GM19035 (cell line): Measurements from ENCODE around the gene OLFM1.
"Not testable (repeated sequence)": the region's sequence is repeated elsewhere in the genome, so short reads cannot be mapped to it uniquely, and the experiment has no call there.

ENCODE experiments used
- ATAC-seq: cut with Tn5 transposase; IDR thresholded peaks from one replicate; pipeline ENCODE4 v1.9.1; 2021; ENCODE audit not compliant: unreplicated experiment

Gene OLFM1

DNA sequence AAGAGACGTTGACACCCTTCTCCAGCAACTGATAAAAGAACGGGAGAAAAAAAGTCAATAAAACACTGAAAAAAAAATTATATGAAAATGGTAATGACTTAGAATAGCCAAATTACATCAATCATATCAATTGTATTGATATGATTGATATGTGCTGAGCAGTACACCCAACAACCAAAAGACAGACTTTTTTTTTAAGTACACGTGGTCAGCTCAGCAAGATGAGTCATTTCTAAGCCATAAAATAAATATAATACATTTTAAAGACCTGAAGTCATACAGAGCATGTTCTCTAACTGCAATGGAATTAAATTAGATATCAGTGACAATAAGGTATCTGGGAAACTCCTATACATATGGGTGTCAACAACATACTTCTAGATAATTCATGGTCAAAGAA, 30.9 kb upstream of the OLFM1 start:
- no peak for ATAC-seq

DNA sequence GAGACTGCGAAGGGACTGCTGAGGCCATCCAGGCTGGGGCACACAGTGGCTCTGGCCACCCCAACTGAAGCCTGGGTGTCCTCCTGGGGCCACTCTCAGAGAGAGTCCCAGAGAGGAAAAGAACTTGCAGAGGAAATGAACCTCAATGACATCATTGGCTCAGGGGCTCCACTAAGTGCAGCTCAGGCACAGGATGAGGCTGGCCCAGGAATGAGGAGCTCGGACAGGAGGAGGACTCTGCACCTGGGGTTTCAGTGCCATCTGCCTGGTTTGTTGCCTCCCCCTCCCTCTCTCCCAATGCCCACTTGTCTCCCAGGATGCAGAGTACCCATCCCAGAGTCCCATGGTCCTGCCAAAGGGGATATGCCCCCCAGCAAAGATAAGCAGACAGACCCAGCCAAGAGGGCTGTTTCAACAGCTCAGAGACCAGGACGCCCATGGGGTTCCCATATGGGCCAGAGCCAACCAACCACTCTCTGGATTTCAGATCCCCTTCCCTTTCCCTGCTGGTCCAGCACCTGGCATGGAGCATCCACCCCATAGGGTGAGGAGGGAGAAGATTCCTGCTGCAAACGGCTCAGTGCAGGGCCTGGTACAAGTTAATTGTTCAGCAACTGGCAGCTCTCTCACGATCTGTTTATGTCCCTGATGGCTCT, 26.9 kb upstream of the OLFM1 start:
- ATAC-seq = no peak

DNA sequence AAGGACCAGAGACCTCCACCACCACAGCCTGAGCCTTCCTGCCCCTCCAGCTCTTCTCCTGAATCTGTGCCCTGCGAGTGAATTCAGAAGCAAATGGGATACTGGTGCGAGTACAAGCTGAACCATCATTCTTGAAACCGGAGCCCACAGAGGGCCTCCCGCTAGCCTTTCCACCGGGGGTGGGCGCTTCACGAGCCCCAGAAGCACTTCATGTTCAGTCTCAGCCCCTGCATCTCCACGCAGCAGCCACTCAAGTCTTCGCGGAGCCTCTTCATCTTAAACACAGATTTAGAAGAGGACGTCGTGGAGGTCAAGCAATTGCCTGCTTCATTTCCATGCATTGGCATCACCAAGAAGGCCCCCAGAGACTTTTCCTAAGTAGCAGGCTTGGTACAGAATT, 26.0 kb upstream of the OLFM1 start:
- no peak for ATAC-seq

DNA sequence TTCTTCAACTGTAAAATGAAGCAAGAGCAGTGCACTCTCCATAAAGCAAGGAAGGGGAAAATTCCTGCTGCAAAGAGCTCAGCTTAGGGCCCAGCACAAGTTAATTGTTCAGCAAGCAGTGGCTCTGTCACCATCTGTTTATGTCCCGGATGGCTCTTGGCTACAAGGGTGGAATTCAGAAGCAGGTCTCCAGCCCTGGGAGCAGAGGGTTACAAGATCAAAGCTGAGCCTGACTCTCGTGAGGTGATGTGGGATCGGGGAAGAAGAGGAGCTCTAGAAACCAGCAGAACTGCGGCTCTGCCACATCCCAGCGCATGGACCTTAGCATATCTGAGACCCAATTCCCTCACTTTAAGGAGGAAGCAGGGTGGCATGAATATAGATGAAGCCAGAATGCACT, 25.2 kb upstream of the OLFM1 start:
- ATAC-seq = no peak

DNA sequence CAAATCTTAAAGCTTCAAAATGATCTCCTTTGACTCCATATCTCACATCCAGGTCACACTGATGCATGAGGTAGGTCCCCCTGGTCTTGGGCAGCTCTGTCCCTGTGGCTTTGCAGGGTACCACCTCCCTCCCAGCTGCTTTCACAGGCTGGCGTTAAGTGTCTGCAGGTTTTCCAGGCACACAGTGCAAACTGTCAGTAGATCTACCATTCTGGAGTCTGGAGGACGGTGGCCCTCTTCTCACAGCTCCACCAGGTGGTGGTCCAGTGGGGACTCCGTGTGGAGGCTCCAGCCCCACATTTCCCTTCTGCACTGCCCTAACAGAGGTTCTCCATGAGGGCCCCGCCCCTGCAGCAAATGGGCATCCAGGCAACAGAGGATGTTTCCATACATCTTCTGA, 24.0 kb upstream of the OLFM1 start:
- not testable (repeated sequence) for ATAC-seq

DNA sequence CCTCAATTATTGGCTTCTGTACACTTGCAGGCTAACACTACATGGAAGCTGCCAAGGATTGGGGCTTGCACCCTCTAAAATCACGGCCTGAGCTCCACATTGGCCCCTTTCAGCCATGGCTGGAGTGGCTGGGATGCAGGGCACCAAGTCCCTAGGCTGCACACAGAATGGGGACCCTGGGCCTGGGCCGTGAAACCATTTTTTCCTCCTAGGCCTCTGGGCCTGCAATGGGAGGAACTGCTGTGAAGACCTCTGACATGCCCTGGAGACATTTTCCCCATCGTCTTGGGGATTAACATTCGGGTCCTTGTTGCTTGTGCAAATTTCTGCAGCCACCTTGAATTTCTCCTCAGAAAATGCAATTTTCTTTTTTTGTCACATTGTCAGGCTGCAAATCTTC, 23.6 kb upstream of the OLFM1 start:
- not testable (repeated sequence) for ATAC-seq

DNA sequence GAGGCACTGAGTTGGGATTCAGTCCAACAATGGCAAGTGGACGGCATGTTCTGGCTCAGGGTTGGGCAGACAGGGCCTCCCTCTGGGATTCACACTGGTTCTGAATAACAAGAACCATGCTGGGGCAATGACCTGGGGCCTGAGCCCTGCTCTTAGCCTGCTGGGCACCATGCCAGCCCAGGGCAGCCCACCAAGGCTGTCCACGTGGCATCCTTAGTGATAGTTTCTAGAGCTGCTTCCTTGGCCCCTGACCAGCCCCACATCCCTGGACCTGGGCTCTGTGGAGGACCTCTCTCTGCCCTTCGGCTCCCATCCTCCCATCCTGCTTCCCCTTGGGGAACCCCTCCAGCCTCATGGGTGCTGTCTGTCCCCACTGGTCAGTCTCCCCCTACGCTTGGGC, 22.3 kb upstream of the OLFM1 start:
- ATAC-seq = no peak

DNA sequence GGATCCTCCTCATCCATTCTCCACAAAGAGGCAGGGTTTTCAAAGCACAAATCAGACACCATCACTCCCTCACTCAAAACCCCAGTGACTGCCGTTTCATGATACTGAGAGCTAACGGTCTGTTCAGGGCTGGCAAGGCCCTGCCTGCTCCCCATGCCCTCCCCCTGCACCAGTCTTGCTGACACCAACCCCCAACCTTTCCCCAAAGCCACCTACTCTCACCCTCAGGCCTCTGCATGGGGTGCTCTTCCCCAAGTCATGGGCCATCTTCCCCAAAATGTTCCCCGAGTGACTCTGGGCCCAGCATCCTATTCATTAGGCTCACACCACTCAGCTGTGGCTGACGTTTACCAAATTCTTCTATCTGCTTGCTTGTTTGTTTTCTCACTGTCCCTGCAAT, 21.7 kb upstream of the OLFM1 start:
- ATAC-seq = no peak

DNA sequence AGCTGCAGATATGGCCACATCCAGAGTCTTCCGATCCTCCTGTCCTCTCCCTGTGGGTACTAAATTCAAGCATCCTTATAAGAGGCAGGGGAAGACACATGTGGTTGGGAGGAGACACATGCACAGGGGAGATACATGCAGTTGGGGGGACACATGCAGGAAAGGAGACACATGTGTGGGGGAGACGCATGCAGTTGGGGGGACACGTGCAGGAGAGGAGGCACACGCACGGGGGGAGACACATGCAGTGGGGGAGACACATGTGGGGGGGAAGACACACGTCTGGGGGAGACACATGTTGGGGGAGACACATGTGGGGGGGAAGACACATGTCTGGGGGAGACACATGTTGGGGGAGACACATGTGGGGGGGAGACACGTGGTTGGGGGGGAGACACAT, 21.2 kb upstream of the OLFM1 start:
- no peak for ATAC-seq

DNA sequence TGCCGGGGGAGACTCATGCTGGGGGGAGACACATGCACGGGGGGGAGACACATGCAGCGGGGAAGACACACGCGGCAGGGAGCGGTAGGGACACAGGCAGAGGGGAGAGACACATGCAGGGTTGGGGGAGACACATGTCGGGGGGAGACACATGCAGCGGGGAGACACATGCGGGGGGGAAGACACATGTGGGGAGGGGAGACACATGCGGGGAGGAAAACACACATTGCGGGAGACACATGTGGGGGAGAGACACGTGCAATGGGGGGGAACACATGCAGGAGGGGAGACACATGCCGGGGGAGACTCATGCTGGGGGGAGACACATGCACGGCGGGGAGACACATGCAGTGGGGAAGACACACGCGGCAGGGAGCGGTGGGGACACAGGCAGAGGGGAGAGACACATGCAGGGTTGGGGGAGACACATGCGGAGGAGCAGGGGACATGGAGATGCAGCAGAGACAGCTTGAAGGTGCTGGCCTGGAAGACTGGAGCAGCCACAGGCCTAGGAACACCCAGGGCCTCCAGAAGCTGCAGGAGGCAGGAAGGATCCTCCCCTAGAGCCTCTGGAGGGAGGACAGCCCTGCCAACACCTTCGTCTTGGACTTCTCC, 20.3 kb upstream of the OLFM1 start:
- no peak for ATAC-seq

DNA sequence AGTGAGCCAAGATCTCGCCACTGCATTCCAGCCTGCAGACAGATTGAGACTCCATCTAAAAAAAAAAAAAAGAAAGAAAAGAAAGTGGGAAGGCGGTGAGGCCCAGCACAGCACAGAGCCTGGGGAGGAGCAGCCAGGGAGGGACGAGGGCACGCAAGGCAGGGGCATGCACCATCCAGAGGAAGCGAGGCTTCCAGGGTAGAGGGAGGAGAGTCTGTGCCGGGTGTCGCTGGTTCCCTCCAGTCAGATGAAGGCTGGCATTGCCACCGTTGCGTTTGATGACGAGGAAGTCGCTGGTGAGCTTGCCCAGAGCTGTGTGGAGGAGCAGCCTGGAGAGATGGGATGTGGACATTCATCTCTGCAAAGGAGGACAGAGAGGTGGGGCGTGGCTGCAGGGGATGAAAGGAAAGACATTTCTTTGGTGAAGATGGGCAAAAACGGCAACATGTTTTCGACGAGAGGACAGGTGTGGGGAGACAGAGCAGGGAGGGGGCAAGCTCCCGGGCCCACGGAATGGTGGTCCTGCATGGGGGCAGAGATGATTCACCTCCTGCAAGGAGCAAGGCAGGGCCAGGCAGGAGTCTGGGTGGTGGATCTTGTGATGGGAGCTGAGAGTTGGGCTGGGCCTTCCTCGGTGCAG, 18.6 kb upstream of the OLFM1 start:
- no peak for ATAC-seq

DNA sequence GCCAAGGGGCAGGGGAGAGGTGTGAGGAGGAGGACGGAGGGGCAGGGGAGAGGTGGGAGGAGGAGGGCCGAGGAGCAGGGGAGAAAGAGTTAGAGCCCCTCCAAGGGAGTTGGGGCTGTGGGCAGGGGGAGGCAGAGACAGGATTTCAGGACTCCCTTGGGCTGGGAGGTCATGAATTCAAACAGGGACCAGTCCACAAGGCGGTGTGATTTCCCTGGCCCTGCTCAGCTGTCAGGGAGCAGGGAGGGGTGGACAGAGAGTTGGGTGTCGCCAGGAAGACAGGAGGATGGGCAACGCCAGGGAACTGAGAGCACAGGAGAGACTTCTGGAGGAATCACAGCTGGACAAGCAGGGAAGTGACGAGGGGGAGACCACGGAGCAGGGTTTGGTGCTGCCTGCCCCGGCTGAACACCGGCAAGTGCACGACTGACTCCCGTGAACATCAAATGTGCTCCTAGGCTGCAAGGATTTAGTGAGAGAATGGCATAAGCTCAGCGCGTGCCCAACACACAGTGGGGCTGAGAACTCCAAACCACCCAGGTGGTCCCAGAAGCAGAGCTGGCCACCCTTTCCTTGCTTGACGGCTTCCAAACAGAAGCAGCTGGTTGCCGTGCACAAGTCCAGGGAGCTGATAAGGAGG, 17.8 kb upstream of the OLFM1 start:
- no peak for ATAC-seq

DNA sequence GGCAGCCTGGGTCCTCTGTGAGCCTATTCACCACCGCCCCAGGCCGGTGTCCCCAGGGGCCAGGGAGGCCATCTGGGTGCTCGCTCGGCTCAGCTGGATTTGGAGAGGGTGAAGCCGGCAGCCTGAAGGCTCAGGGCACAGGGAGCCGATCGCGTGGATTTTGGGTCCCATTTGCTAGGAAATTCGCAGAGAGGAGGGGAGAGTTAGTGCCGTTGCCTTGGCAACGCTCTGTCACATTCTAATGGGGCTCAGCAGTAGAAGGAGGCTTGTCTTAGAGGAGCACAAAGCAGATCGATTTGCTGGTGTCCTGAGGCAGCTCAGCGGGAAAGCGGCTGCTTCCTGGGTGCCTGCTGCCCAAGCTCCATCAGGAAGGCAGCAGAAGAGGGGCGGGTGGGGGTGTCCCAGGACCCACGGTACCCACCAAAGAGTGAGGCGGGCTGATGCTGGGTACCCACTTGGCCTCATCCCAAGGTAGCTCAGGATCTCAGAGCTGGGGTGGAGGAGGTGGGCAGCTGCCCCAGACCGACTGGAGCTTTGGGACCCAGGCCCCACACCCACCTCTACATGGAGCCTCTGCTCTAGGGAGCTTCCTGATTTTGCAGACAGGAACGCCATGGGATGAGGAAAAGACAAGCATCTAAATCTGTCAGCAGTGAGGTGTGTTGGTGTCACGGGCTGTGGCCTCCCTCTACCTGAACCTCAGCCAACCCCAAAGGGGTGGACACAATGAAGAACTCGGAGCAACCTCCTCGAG, 17.1 kb upstream of the OLFM1 start:
- ATAC-seq = no peak

DNA sequence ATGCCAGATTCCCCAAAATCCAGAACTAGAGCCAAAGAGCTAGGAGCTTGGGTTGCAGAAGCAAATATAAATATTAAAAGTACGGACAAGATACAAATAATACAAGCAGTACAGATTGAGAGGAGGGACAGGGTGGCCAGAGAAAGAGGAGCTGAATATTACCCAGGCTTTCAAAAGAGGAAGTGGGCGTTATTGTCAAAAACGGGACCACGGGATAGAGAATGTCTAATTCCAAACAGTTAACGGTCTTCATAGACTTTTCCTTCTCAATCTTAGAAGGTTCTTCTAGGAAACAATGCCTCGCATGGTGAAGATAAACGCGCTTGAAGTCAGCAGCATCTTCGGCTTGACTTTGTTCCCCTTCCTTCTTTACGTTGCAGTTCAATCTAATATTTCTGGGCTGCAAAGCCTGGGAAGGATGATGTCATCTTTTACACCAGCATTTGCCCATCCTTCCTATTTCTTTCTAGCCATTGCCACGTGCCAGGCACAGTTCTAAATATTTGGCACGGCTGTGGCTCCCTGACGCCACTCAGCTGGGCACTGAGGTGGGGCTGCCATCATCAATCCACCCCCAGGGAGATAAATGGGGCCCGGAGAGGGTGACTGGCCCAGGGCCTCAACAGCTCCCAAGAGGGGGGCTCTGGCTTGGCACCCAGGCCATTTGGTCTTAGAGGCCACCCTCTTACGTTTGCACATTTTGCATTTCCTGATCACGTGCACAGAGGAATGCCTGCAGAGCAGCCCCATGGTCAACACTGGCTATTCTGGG, 16.3 kb upstream of the OLFM1 start:
- no peak for ATAC-seq

DNA sequence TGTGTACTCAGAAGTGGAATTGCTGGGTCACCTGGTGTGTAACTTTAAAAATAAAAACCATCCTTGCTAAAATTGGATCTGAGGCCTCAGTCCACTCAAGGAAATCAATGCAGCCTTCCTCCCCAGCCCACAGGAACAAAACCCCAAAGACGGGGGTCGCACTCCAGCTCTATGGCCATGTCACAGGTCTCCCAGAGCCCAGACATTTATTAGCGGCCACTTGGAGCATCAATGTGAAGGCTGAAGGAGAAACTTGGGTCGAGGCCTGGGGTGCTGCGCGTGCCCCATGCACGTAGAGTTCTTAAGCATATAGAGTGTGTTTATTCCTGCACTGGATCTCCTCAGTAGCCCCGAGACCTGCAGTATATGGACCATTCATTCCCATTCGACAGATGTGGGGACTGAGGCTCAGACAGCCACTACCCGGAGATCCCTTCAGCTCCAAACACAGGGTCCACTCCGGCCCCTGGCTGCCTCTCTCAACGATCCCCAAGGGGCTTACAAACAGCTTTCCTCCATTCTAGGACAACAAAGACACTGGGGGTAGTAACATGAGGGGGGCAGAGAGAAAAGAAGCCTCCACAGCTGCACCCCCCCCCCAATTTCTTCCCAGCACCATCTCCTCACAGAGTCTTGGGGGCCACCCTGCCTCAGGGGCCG, 14.3 kb upstream of the OLFM1 start:
- no peak for ATAC-seq

DNA sequence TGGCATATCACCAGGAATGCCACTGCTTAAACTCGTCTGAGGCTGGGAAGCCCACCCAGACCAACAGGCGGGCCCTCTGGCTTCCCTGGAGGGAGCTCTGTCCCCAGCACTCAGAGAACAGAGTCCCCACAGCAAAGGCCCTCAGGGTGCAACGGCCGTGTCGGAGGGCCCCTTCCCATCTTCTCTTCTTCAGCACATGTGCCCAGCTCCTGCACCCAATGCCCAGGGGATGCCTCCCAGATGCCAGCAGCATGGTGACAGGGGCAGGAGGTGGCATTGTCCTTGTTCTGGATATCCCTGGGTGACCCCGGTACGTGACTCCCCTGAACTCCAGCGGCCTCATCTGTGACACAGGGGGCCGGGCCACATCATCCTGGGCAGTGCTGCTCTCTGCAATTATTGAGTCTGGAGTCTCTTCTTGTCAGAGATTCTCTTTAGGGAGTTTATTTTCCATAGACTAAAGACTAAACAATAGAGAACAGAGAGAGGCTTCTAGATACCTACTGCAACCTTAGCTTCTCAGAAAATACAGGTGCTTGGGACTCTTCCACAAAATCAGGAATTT, 13.6 kb upstream of the OLFM1 start:
- no peak for ATAC-seq

DNA sequence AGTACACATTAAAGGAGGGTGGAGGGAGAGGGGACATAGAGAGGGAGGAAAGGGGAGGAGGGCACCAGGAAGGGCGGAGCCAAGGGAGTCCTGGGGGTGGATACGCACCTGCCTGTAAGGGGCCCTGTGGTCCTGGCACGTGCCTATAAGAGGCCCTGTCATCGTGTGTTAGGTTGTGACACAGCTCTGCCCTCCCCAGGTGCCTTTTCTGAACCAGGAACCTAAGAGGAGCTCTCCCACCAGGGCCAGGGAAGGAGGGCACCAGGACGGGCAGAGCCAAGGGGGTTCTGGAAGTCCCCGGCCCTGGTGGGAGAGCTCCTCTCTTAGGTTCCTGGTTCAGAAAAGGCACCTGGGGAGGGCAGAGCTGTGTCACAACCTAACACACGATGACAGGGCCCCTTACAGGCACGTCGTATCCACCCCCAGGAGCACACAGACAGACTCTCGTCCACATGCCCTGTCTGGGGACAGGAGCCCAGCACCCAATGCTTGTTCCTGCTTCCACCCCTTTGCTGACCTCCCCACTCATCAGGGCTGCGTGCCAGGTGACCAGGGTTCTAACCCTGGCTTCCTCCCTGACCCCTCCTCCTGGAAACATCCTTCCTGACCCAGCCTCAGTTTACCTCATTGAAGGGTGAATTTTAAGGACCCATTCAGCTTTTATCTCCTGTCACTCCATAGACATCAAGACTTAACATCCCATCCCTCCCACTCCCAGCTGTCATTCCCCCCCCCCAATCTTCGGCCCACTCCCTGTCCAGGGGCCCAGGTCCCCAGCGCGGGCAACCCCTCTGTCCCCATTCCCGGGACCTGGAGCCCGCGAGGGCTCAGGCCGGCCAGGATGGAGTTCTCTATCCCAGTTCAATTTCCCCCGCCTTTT, 12.9 kb upstream of the OLFM1 start:
- ATAC-seq = no peak

DNA sequence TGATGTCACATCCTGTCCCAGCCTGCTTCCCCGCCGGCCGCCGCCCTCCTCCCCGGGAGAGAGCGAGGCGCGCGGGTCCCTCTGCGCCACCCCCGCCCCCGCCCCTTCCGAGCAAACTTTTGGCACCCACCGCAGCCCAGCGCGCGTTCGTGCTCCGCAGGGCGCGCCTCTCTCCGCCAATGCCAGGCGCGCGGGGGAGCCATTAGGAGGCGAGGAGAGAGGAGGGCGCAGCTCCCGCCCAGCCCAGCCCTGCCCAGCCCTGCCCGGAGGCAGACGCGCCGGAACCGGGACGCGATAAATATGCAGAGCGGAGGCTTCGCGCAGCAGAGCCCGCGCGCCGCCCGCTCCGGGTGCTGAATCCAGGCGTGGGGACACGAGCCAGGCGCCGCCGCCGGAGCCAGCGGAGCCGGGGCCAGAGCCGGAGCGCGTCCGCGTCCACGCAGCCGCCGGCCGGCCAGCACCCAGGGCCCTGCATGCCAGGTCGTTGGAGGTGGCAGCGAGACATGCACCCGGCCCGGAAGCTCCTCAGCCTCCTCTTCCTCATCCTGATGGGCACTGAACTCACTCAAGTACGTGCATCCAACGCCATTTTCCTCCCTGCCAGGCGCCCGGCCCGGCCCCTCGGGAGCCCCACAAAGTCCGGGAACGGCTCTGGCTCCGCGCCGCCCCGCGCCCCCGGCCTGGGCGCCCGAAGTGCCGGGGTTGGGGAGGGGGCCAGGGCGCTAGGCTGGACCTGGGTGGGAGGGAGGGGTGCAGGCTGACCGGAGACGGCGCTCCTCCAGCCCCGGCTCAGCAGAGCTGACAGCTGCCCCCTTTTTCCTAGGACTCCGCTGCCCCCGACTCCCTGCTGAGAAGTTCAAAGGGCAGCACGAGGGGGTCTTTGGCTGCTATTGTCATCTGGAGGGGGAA, 12.0 kb upstream of the OLFM1 start:
- no peak for ATAC-seq
